OCI-LY7 (cell line): ENCODE results near the gene CFAP99. TPM values are rescaled to one million over a fixed set of nuclear protein-coding genes. Genes with fewer than 3 reads are reported as not detected.

Source experiments
- Bru-seq: library from RNA; stranded (reverse); fragments of 400-500 nt; gene quantifications from one replicate; lab custom pipeline; 2021; lab: Mats Ljungman, UMichigan
- BruChase-seq, 2 experiments: library from RNA; stranded (reverse); fragments of 400-500 nt; gene quantifications; one replicate each; lab custom pipeline; 2021; lab: Mats Ljungman, UMichigan
- BruUV-seq: library from RNA; stranded (reverse); fragments of 400-500 nt; replicated peaks from 2 replicates; lab custom pipeline; 2021; lab: Mats Ljungman, UMichigan
- CTCF ChIA-PET: fragments of 300-600 bp; sonication (Branson Sonifier 250); formaldehyde crosslinking; loops from one replicate; lab custom pipeline; 2022; ENCODE audit warnings: antibody characterized with exemption; ENCODE audit not compliant: unreplicated experiment; lab: Charles Lee
- POLR2A ChIA-PET: fragments of 300-600 bp; sonication (Branson Sonifier 250); formaldehyde crosslinking; loops from one replicate; lab custom pipeline; 2022; ENCODE audit warnings: antibody characterized with exemption; lab: Charles Lee
- DNase-seq: peaks from one replicate; pipeline ENCODE4 v3.0.0-alpha.2; 2015; ENCODE audit warnings: low spot score
- H2AFZ ChIP-seq: fragments of 200-600 bp; sonication (generic), shearing (Covaris generic); 2 replicates; pipeline ENCODE4 v1.6.1; 2014; ENCODE audit warnings: mild to moderate bottlenecking, antibody characterized with exemption, low read length, moderate library complexity
- H3K27ac ChIP-seq: fragments of 200-600 bp; sonication (generic); 2 replicates; pipeline ENCODE4 v1.5.1; 2014; ENCODE audit warnings: mixed run types, low read depth, mild to moderate bottlenecking, moderate library complexity, low read length, inconsistent platforms; ENCODE audit not compliant: poor library complexity, severe bottlenecking
- H3K36me3 ChIP-seq: fragments of 200-600 bp; sonication (generic); 2 replicates; pipeline ENCODE4 v1.6.1; 2014; ENCODE audit warnings: mild to moderate bottlenecking, antibody characterized with exemption, low read length, moderate library complexity, mixed read lengths; ENCODE audit not compliant: insufficient read depth
- H3K4me1 ChIP-seq: fragments of 200-600 bp; sonication (generic); 2 replicates; pipeline ENCODE4 v1.5.1; 2014; ENCODE audit warnings: mild to moderate bottlenecking, low read length; ENCODE audit not compliant: insufficient read depth, poor library complexity, severe bottlenecking
- H3K4me2 ChIP-seq: fragments of 200-600 bp; sonication (generic); 2 replicates; pipeline ENCODE4 v1.6.1; 2014; ENCODE audit warnings: mild to moderate bottlenecking, low read length
- H3K4me3 ChIP-seq: fragments of 200-600 bp; sonication (generic); 2 replicates; pipeline ENCODE4 v1.5.1; 2014; ENCODE audit warnings: mild to moderate bottlenecking, low read depth, low read length; ENCODE audit not compliant: poor library complexity, severe bottlenecking
- H3K79me2 ChIP-seq: fragments of 200-600 bp; sonication (generic); 2 replicates; pipeline ENCODE4 v1.6.1; 2016; ENCODE audit warnings: low read depth, mild to moderate bottlenecking, low read length, moderate library complexity, mixed read lengths; ENCODE audit not compliant: insufficient read depth
- H3K9me2 ChIP-seq: fragments of 200-600 bp; sonication (generic); 2 replicates; pipeline ENCODE4 v1.6.1; 2016; ENCODE audit warnings: mild to moderate bottlenecking, low read length, mixed read lengths; ENCODE audit not compliant: insufficient read depth
- H3K9me3 ChIP-seq: fragments of 200-600 bp; sonication (generic); 2 replicates; pipeline ENCODE4 v1.6.1; 2014; ENCODE audit warnings: mild to moderate bottlenecking, mixed run types, low read length, mixed read lengths
- H4K20me1 ChIP-seq: fragments of 200-600 bp; sonication (generic); 2 replicates; pipeline ENCODE4 v1.6.1; 2014; ENCODE audit warnings: mild to moderate bottlenecking, antibody characterized with exemption, low read length, moderate library complexity, mixed read lengths; ENCODE audit not compliant: insufficient read depth
- CTCF ChIP-seq: fragments of 200-600 bp; sonication (generic); conservative IDR thresholded peaks from 2 replicates; pipeline ENCODE4 v1.5.1; 2014; ENCODE audit warnings: mild to moderate bottlenecking, antibody characterized with exemption, low read length, moderate library complexity, mixed read lengths
- EZH2phosphoT487 ChIP-seq: fragments of 200-600 bp; sonication (generic); IDR thresholded peaks from 2 replicates; pipeline ENCODE4 v1.6.1; 2018; ENCODE audit warnings: low read depth, borderline replicate concordance, mild to moderate bottlenecking, mixed run types, antibody characterized with exemption, low read length, moderate library complexity, mixed read lengths
- intact Hi-C: fragments of 100-400 bp; cut with micrococcal nuclease; formaldehyde crosslinking; loops from one replicate; pipeline ENCODE4 v1.10.0; 2022; ENCODE audit not compliant: unreplicated experiment
- long read RNA-seq: library from polyadenylated mRNA; stranded (forward); transcript quantifications from one replicate; pipeline ENCODE4 v2.0.0, GENCODE V29; 2022
- total RNA-seq, 2 experiments: library from RNA; depleted of rRNA in 1 of 2; stranded (reverse); fragments of >200 nt in 1 of 2; shearing (Covaris generic) in 1 of 2; gene quantifications; 2 replicates each; pipeline ENCODE4 v1.2.3, GENCODE V29; 2014 to 2022

CFAP99 gene
- total RNA-seq (2014; rRNA removed; shearing (Covaris generic)) = not detected in 2 replicates
- not detected in 2 replicates for total RNA-seq (2022)
- Bru-seq, nascent RNA = not detected
- BruChase-seq, experiment 1, labeled RNA remaining after a 6-hour chase = percentile 3 among the genes with signal in this experiment
- percentile 2 among the genes with signal in this experiment for BruChase-seq, experiment 2, labeled RNA remaining after a 2-hour chase
- long read RNA-seq = 0 reads

GRCh38 chr4:2418650-2419571 is at the start of gene CFAP99:
Gene CFAP99 (plus strand): TSS chr4:2418955.
- peak; percentile 54 for TF ChIP-seq CTCF
- no peak for TF ChIP-seq EZH2phosphoT487
- H3K4me1 ChIP-seq = peaks cover 19% of the 10 kb centered on the region
- peak; percentile 96 for DNase-seq
- peak within 1 kb of the TSS; percentile 66 for H3K4me3 ChIP-seq
- ChIA-PET POLR2A (interaction anchor here (0.8 kb wide), 1 partner anchor 545 kb away, joined by 4 read pairs; the partner anchor contains the start of gene GRK4), CTCF (interaction anchor here (1.0 kb wide), 1 partner anchor 123 kb away, joined by 3 read pairs; no protein-coding TSS in a partner anchor)
- intact Hi-C loops = loop anchor here (1.0 kb wide), 1 partner anchor 26 kb away; no protein-coding TSS in a partner anchor
- no peak within 1 kb of the TSS for H2AFZ ChIP-seq
- no peak within 1 kb of the TSS for H3K27ac ChIP-seq
- no peaks in the 10 kb centered on the region for H3K79me2 ChIP-seq
- H3K36me3 ChIP-seq = no peaks in the 10 kb centered on the region
- H3K4me2 ChIP-seq = peak within 1 kb of the TSS; percentile 78
- no peaks in the 10 kb centered on the region for H3K9me2 ChIP-seq
- H4K20me1 ChIP-seq = no peaks in the 10 kb centered on the region
- no peaks in the 10 kb centered on the region for H3K9me3 ChIP-seq
- no TSS peak for BruUV-seq

DNA sequence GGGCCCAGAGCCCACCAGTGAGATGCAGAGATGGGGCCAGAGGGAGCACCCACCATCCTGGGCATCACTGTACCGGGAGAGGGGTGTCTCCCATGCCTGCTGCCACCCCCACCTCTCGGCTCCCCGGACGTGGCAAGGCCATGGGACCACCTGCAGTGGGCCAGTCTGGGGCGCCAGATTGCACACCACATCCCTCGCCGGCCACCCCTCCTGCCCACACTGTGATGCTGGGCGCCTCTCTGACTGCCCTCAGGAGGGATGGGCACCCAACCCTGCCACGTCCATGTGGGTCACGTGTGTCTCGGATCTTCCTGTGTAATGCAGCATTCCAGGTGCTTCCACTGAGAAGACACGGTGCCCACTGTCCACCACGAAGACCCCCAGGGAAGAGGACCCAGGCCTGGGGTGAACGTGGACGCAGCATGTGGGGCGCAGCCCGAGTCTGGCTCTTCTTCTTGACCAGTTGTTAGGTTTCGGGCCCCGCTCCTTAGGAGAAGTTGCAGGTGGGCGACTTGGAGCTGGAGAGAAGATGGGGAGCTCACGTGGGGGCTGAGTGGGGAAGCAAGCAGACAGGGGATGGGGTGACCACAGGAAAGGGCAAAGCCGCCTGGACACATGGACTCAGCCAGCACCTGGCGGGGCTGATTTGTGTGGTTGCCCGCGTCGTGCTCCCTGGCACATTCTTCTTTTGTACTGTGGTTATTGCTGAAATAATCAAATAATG is 48.0 kb upstream of the CFAP99 start:
- no TSS peak for BruUV-seq
- no peak overlapping the region for H3K4me3 ChIP-seq
- DNase-seq = no peak

More for the DNA sequence above, 48.0 kb upstream of the CFAP99 start:
- no peak overlapping the region for H3K4me2 ChIP-seq
- H3K36me3 ChIP-seq = no peaks in the 10 kb centered on the region
- no peak overlapping the region for H2AFZ ChIP-seq
- ChIA-PET CTCF (no interaction called here), POLR2A (no interaction called here)
- intact Hi-C loops = no loop called here
- no peaks in the 10 kb centered on the region for H3K9me2 ChIP-seq
- 0 out of 2 replicates have a peak, but pooled peaks cover 6% of the 10 kb centered on the region for H3K9me3 ChIP-seq
- H3K79me2 ChIP-seq = no peaks in the 10 kb centered on the region
- no peaks in the 10 kb centered on the region for H3K4me1 ChIP-seq
- TF ChIP-seq EZH2phosphoT487 (no peak), CTCF (no peak)
- no peaks in the 10 kb centered on the region for H4K20me1 ChIP-seq
- H3K27ac ChIP-seq = no peak overlapping the region
